KBM-7 (cell line): Measurements from ENCODE around the gene GRSF1.
"Not testable (repeated sequence)": the region's sequence is repeated elsewhere in the genome, so short reads cannot be mapped to it uniquely, and the experiment has no call there.

Source experiments
- DNase-seq: peaks from one replicate; pipeline ENCODE4 v3.0.0-alpha.2; 2015
- in situ Hi-C: fragments of 300-500 bp; cut with MboI; formaldehyde crosslinking; loops from 2 replicates; pipeline ENCODE4 v1.14.3; 2020; ENCODE audit warnings: low sequenced_read_pairs, low pct_unique_long_range_greater_than_20kb, mixed read lengths

GRSF1 gene

DNA sequence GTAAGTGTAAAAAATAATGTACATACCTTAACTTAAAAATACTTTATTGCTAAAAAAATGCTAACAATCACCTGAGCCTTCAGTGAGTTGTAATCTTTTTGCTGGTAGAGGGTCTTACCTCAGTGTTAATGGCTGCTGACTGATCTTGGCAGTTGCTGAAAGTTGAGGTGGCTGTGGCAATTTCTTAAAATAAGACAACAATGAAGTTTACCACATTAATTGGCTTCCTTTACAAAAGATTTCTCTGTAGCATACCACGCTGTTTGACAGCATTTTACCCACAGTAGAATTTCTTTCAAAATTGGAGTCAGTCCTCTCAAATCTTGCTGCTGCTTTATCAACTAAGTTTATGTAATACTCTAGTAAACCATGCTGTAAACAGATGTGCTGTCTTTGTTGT is 70.3 kb downstream of the GRSF1 start:
- DNase-seq, in situ Hi-C loops: not testable (repeated sequence)

DNA sequence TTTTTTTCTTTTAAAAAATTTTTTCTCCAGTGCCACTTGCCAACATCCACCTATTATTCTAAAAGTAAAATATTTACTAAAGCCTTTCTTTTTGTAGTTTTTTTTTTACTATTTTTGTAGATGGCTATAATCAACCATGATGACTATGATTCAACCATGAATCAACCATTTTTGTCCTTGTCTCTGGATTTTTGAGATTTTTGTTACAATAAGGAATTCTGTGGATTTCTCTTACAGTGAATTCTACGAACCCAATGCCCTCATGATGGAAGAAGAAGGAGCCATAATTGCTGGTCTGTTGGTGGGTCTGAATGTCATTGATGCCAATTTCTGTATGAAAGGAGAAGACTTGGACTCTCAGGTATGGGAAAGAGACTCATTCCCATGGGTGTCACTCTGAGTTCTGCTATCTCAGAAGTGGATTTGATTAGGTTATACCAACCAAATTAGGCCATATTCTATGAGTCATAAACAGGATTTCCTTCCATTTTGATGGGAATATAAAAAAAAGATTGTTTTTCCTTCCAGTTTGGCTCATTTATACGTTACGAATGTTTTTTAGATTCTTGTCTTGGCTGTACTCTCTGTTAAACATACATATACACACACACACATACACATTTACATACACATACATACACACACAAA is 71.3 kb downstream of the GRSF1 start:
- no peak for DNase-seq
- in situ Hi-C loops = no loop called here
